IPS DF 19.7 (cell line): ENCODE measurements around the gene A2M.
"Not testable (repeated sequence)": the region's sequence is repeated elsewhere in the genome, so short reads cannot be mapped to it uniquely, and the experiment has no call there.

Experiments used
- DNase-seq: peaks from one replicate; pipeline ENCODE4 v3.0.0-alpha.2; 2013; ENCODE audit warnings: low read depth, low spot score

The A2M gene

DNA sequence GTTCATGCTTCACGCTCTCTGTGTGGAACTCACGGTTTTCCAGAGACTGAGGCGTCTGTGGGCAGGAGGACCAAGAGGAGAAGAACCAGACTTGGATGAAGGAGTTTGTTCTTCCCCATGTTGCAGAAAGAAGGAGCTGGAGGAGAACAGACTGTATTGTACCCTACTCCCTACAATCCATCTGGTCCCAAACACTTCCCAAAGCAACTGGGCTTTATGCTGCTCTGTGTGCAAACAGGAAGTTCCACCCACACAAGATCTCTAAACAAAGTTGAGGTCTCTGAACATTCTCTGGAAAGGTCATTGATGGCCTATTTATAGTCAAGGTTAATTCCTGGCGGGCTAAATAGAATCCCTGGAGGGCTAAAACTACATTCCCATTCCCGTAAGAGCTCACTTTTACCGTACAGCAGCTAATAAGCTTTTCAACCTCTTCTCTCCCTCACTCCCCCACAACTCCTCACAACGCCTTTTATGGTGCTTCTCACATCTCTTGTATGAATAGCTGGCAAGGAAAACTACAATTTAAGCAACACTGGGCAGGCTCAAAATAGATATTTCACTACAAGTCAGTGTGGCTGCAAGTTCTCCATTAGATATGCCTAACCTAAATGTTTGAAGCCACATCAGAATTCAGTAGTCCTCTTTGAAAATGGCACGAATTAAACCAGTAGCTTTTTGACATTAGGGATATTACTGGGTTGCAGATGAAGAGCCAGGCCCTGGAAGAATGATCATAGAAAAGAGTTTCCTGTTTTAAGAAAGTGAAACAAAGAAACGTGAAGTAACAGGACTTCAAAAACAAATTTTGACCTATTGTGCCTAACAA, at the start of gene A2M:
TSS of gene A2M (minus strand) at position 189 of the 829 bp plus-strand sequence. CDS start at position 119, 70 bp downstream.
- no peak for DNase-seq

DNA sequence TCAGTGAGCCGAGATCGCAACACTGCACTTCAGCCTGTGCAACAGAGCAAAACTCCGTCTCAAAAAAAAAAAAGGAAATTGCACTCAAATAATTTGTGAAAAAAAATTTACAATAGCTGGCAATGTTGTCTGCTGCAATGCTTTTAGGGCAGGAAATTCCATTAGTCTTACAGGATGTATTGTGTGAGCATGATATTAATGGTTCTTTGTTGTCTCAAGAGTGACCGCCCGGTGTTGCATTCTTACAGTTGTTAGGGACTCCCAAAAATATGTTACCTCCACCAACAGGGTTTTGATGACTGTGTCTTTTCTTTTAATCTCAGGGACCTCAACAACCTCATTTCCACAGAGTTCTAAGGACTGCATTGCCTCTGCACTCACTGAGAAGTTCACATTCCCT, 47.7 kb upstream of the A2M start:
- no peak for DNase-seq

DNA sequence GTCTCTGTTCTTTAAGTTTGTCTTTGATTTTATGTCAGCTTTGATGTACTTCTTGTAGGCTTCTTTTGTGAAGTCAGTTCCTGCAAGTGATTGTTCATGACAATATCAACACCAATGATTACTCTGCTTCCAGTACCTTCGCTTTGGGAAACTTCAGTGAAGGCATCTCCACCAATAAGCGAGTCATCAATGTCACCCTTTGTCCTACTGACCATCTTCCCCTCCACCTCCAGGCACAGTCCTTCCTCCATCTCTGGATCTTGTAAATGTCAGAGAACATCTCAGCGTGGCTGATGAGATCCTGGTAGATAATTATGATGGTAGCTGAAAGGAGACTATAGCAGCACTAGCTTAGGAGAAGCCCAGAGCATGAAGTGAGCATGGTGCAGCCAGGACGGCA, 40.4 kb upstream of the A2M start:
- DNase-seq = no peak

DNA sequence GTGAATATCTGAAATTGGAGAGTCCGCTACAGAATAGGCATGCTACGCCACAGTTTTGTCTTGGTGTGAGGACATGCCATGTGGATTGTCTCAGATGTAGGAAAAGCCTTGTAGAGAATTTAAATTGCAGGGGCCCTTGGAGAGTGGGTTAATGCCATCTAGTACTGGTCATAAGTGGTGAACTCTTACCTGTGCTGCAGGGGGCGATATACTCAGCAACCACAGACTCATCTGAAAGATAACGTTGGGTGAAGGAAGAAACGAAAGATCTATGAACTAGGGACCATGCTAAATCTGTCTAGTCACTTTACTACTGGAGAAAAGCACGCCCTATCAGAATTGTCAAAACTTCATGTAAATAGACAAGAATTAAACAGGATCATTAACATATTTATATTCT, 33.7 kb upstream of the A2M start:
- DNase-seq = peak; percentile 25

DNA sequence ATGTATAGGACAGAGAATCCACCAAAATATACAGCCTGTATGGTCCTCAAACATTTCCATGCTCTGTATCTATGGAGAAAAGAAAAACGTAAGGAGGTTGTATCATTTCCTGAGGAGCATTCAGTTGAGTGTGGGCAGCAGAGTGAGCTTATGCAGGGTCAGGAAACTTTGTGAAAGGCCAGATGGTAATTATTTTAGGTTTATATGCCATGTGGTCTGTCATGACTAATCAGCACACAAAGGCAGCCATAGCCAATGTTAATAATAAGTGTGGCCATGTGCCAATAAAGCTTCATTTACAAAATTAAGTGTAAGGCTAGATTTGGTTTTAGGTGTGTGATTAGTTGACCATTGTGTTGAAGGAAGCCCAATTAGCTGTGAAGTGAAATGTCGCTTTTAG, 33.2 kb upstream of the A2M start:
- DNase-seq = no peak

DNA sequence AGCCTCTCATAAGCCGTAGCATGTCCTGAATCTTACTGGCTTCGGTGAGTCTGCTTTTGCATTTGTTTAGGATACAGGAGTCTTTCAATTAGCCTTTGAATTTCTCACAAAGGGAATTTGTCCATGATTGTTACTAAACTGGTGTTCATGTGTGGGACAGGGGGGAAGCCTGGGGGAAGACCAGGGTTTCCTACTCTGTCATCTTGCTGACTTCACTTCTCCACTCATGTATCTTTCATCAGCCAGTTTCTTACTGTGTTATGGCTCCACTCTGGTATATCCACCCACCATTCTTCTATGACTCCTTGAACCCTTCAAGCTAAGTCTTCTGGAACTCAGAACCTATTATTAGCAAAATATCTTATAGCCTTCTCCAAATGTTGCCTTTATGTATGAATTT, 31.7 kb upstream of the A2M start:
- no peak for DNase-seq

DNA sequence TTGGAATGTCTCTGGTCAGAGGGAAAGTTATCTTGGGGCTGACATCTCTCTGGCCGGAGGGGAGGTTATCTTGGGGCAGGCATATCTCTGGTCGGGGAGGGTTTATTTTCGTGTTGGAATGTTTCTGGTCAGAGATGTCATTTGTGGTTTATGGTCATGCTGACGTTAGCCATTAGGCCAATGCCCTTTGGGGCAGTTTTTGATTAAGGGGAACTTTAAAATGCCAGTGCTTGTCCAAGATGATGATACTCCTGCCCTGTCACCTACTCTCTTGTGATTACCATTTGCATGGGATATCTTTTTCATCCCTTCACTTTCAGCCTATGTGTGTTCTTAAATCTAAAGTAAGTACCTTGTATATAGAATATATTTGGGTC, 29.0 kb upstream of the A2M start:
- no peak for DNase-seq

DNA sequence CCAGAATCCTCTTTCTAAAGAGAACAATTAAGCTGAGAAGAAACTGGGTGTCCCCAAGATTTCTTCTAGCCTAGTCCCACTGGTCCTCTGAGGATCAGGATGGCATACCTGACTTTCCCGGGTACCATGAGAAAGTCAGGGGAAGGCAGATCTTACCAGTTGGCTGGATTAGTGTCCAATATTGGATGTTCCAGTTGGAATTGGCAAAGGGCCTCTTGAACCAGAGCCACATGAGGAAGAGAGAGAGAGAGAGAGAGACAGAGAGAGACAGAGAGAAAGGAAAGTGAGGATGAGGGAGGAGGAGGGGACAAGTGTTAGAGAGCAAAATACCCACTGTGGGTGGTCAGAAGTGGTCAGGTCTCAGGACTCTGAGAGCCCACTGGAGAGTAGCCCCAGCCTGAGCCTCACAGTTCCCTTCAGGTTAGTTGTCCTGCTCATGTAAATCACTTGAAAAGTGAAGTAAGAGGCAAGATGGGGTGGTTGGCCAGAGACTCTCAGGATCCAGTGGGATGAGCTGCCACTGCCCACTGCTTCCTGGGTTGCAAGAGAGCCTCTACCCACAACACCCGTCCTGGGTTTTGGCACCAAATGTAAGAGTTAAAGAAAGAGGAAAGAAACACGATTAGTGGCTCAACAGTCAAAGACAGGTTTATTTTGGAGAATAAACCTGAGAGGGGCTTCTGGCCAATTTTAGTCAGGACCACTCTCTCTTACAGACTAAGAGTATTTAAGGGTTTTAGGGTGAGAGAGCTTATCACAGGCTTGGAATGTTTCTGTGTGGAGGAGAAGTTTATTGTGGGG, 28.4 kb upstream of the A2M start:
- DNase-seq = no peak

DNA sequence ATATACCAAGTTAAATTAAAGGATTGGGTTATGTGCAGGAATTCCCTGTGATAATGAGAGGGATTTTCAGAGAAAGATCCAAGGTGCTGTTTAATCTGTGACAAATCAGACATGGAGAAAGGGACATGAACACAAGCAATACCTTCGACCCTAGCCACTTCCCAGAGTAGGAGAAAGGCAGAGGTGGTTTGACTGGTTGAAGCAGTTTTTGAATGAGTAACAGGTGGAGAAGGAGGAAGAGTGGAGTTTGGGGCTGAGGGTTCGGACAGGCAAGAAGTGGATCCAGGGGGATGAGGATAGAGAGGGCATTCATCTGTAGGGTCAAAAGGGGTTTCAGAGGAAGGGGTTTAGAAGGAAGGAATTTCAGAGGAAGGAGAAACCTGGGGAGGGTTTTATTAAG, 27.4 kb upstream of the A2M start:
- no peak for DNase-seq

DNA sequence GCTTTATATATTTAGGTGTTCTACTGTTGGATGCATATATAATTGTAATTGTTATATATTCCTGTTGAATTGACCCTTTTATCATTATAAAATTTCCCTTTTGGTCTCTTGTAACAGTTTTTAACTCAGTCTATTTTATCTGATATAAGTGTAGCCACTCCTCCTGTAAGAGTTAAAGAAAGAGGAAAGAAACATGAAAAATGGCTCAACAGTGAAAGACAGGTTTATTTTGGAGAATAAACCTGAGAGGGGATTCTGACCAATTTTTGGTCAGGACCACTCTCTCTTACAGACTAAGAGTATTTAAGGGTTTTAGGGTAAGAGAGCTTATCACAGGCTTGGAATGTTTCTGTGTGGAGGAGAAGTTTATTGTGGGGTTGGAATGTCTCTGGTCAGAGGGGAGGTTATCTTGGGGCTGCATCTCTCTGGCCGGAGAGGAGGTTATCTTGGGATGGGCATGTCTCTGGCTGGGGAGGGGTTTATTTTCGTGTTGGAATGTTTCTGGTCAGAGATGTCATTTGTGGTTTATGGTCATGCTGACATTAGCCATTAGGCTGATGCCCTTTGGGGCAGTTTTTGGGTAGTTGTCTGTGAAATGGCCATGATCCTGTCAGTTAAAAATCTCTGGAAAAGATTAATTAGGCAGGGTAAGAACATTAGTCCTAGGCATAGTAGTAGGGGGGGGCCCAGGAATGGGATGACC, 24.0 kb upstream of the A2M start:
- DNase-seq = not testable (repeated sequence)

DNA sequence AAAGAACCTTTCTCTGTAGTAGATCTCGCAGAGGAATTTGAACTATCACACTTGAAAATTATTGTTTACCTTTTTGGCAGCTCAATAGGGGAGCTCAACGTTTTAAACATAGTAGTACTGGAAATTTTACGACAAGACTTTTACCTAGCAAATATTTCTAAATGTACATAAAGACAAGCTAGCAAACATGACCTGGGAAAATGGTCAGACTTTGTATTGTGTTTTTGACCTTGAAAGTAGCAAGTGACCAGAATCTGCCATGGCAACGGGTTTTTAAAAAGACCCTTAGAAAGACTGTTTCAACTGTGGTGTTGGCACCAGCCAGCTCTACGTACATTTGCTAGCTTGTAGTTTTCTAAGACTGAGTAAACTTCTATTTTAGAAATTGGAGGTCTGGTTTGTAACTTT, 20.2 kb upstream of the A2M start:
- no peak for DNase-seq

DNA sequence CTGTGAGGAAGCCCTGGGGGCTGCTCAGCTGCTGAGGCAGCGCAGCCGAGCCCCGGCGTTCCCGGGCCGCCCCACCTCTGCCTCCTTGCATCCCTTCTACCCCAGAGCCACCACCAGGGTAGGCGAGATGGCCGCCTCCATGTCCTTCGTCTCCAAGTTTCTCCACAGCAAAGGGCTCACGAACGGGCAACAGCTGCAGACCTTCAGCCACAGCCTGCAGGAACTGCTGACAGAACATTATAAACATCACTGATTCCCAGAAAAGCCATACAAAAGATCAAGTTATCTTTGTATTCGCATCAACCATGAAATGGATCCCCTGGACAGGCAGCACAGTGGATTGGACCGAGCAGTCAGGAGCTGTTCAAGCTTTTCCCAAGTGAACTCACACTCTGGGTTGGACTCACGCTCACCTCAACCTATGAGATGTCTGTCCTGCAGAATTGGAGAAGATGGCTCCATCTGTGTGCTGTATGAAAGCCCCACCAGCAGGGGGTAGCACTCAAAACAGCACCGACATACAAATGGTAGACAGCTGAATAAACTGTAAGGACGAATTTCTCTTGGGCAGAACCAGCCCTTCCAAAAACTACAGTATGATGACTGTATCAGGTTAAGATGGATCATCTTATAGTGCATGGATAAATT, 19.4 kb upstream of the A2M start:
- DNase-seq = no peak

DNA sequence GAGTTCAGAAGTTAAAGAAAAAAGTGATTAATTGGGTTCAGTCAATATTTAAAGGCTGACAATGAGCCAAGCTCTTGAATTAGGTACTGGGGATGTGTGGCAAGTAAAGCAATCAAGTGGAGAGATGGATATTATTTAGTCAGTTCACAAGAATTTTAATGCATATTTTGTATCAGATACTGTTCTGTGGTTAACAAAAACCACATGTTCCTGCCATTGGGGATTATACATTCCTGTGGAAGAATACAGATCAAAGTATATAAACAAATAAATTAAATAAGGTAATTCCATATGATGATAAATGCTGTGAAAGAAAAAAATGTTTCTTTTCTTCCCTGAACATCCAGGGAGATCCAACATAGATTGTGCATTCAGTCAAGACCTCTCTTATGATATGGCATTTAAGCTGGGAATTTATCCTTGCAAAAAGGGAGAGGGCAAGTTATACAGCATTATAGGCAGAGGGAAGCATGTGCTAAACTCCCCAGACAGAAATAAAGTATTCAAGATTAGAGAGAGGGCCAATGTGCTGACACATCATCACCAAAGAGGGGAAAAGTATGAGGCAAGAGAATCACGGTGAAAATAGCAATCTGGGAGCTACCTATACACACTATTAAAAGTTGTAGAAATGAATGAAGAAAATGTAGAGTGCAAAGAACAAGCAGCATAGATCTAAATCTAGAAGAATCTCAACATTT, 17.6 kb upstream of the A2M start:
- DNase-seq = no peak

DNA sequence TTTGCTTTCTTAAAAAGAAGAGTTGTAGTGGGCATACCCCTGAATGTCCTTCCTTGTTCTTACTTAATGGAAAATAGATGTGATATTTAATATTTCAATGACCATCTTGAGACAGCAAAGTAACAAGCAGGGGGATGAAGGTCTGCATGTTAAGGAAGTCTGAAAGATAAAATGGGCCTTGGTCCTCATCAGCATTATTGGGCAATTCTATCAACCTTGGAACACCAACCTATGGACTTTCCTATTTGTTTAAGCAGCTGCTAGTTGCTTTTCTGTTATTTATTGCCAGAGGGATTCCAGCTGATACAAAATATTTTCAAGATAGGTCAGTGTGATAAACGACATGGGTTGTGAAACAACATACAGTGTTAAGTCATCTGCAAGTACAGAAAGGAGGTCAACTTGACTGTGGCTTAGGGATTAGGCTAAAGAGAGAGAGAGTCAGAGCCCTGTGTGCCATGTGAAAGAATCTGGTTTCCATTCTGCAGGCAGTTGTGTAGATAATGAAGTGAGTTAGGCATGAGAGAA, 16.4 kb upstream of the A2M start:
- DNase-seq = no peak

DNA sequence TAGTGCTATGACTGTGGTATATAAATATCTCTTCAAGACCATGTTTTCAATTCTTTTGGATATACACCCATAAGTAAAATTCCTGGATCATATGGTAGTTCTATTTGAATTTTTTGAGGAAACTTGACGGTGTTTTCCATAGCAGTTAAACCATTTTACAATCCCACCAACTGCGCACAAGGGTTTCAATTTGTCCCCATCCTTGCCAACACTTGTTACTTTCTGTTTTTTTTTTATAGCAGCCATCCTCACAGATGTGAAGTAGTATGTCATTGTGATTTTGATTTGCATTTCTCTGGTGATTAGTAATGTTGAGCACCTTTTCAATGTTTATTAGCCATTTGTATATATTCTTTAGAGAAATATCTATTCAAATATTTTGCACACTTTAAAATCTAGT, 14.5 kb upstream of the A2M start:
- no peak for DNase-seq

DNA sequence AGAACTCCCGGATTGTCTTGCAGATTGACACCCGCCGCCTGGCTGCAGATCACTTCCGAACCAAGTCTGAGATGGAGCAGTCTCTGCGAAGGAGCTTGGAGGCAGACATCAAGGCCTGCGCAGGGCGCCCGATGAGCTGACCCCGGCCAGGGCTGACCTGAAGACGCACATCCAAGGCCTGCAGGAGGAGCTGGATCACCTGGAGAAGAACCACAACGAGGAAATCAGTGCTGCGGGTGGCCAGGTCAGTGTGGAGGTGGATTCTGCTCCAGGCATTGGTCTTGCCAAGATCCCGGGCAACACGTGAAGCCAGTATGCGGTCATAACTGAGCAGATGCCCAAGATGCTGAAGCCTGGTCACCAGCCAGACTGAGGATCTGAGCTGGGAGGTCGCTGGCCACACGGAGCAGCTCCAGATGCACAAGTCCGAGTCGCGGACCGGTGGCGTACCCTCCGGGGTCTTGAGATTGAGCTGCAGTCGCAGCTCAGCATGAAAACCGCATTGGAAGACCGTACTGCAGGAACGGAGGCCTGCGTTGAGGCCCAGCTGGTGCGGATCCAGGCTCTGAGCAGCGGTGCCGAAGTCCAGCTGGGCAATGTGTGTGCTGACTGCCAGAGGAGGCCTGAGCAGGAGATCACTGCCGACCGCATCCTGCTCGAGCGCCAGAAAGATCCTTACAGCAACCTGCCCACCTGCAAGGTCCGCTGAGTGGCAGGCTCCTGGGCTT, 12.4 kb upstream of the A2M start:
- DNase-seq = no peak

DNA sequence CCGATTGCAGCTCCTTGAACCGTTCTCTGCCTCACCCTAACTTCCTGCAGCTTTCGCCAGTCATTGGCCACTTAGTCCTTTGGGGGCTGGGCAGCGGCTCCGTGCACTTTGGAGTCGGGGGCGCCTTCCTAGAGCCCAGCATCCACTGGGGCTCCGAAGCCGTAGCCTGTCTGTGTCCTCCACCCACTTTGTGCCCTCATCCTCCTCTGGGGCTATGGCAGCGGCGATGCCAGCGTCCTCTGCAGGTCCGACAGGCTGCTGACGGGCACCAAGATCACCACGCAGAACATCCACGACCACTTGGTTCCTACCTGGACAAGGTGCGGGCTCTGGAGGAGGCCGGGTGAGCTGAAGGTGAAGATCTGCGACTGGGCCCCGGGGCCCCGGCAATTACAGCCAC, 11.8 kb upstream of the A2M start:
- DNase-seq = no peak

DNA sequence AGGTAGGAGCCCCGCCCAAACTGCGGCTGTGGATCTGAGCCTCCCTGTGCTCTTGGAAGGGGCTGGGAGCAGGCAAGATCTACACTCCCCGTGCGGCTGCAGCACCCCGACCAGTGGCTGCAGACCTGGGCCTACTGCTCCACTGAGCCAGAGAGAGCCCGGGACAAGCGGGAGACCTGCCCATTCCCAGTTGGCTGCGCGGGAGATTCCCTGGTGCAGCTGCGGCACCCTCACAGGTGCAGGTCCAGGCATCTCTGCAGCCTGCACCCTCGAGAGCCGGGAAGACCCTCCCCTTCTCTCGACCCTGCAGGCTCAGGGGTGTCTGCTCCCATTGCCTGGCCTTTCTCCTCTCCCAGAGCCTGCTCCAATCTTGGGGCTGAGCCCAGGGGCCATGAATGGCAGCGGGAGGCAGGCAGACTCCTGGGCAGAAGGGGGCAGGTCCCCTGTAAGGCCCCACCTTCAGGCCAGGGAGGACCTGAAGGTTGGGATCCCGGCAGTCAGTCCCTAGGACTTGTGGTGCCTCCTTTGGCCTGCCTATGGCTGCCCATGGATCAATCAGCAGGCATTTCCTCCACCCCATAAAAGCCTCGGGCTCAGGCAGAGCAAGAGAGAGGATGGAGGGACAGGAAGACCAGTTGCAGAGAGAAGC, 8.8 kb upstream of the A2M start:
- no peak for DNase-seq

DNA sequence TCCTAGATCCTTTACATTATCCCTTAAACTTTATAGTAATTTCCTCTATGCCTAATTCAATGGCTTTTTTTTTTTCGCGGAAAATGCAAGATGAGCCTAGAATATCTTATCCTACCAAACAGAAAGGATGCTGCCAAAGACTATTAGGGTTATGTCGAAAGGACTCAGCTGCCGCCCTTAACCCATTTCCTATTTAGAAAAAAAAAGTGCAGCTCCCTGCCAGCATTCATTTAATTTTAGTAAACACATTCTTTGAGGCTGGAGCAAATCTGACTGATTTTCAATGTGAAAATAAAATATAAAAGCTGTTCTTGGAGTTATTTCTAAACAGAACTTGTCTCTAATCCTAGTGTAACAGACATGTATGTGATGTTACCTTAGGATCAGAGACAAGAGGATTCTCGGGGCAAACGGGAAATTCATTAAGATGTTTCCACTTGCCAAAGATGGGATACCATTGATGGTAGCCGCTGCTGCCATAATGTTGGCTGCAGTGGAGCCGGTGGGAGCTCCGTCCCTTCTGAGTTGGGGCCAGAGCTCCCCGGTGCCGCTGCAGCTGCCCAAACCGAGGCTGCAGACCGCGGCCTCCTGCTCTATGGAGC, 8.2 kb upstream of the A2M start:
- no peak for DNase-seq
